GM12878 (cell line): Measurements from ENCODE around the gene FHOD3. TPM values are rescaled to one million over a fixed set of nuclear protein-coding genes. Genes with fewer than 3 reads are reported as not detected.

ENCODE experiments used
- ATAC-seq: fragments of 200-7000 bp; cut with Tn5 transposase; 3 replicates; pipeline ENCODE4 v1.9.1; 2020; ENCODE audit warnings: mild to moderate bottlenecking, moderate library complexity
- BruUV-seq: library from RNA; stranded (reverse); fragments of 400-500 nt; replicated peaks from 2 replicates; lab custom pipeline; 2021; lab: Mats Ljungman, UMichigan
- CTCF ChIA-PET: fragments of 300-600 bp; sonication (Branson Sonifier 250); formaldehyde crosslinking; extraction: SDS; loops from one replicate; lab custom pipeline; 2021; ENCODE audit warnings: inconsistent platforms; lab: Yijun Ruan, JAX
- POLR2A ChIA-PET: fragments of 350-600 bp; formaldehyde crosslinking; extraction: SDS; loops from one replicate; lab custom pipeline; 2021; ENCODE audit warnings: inconsistent platforms; lab: Charles Lee
- RAD21 ChIA-PET: fragments of 300-600 bp; sonication (Branson Sonifier 250); formaldehyde crosslinking; loops from one replicate; lab custom pipeline; 2023; ENCODE audit warnings: antibody characterized with exemption; ENCODE audit not compliant: unreplicated experiment; lab: Charles Lee
- SMC1A ChIA-PET: fragments of 300-600 bp; sonication (Branson Sonifier 250); formaldehyde crosslinking; loops from one replicate; lab custom pipeline; 2023; ENCODE audit not compliant: unreplicated experiment, uncharacterized antibody; lab: Charles Lee
- DNase-seq: peaks from one replicate; pipeline ENCODE4 v3.0.0-alpha.2; 2011; ENCODE audit warnings: low read depth, low spot score
- FAIRE-seq: peaks from 3 replicates; lab custom pipeline; 2011; peaks lifted over from hg19 to GRCh38; lab: Jason Lieb, UNC
- H2AFZ ChIP-seq: 2 replicates; pipeline ENCODE4 v1.6.0; 2011; ENCODE audit warnings: low read depth, low read length, control low read depth; ENCODE audit not compliant: control insufficient read depth
- H3K27ac ChIP-seq: 2 replicates; pipeline ENCODE4 v1.5.1; 2011; ENCODE audit warnings: control low read depth; ENCODE audit not compliant: control insufficient read depth, insufficient read depth
- H3K27me3 ChIP-seq, 2 experiments: replicated peaks in 1 of 2; 2 replicates each; pipeline versions ENCODE4 v1.6.0 to v1.6.1; 2011; ENCODE audit warnings: low read length in 1 of 2; ENCODE audit not compliant: control insufficient read depth in 2 of 2, insufficient read depth in 2 of 2
- H3K36me3 ChIP-seq, 2 experiments: 2 replicates each; pipeline ENCODE4 v1.5.1; 2011; ENCODE audit warnings: low read length in 1 of 2; ENCODE audit not compliant: control insufficient read depth in 2 of 2, insufficient read depth in 2 of 2
- H3K4me1 ChIP-seq: 2 replicates; pipeline ENCODE4 v1.6.1; 2011; ENCODE audit warnings: mild to moderate bottlenecking, low read length, moderate library complexity, mixed read lengths; ENCODE audit not compliant: control insufficient read depth, insufficient read depth
- H3K4me2 ChIP-seq: 2 replicates; pipeline ENCODE4 v1.6.0; 2011; ENCODE audit warnings: control low read depth; ENCODE audit not compliant: control insufficient read depth, insufficient read depth
- H3K4me3 ChIP-seq: fragments of 200-600 bp; sonication (generic); 2 replicates; pipeline ENCODE4 v1.5.1; 2016
- H3K79me2 ChIP-seq: 2 replicates; pipeline ENCODE4 v1.6.0; 2011; ENCODE audit warnings: low read length; ENCODE audit not compliant: control insufficient read depth, insufficient read depth
- H3K9ac ChIP-seq: 2 replicates; pipeline ENCODE4 v1.8.0; 2011; ENCODE audit warnings: low read length, control low read depth, mixed read lengths; ENCODE audit not compliant: control insufficient read depth, insufficient read depth
- H3K9me3 ChIP-seq: replicated peaks from 3 replicates; pipeline ENCODE4 v1.5.1; 2011; ENCODE audit warnings: mild to moderate bottlenecking, low read length; ENCODE audit not compliant: control insufficient read depth, insufficient read depth
- H4K20me1 ChIP-seq: 2 replicates; pipeline ENCODE4 v1.6.0; 2011; ENCODE audit not compliant: control insufficient read depth, insufficient read depth
- CBFB ChIP-seq: IDR thresholded peaks from 2 replicates; pipeline ENCODE4 v1.6.1; 2016; ENCODE audit warnings: antibody characterized with exemption, low read depth
- CTCF ChIP-seq, 3 experiments: IDR thresholded peaks in 2 of 3; conservative IDR thresholded peaks in 1 of 3; 2 replicates each; pipeline ENCODE4 v1.5.1; 2011; ENCODE audit warnings: low read depth in 3 of 3, low read length in 3 of 3, mild to moderate bottlenecking in 3 of 3, control low read depth in 2 of 3, moderate library complexity in 2 of 3, inconsistent platforms in 1 of 3, mixed read lengths in 1 of 3; ENCODE audit not compliant: control insufficient read depth in 2 of 3, insufficient read depth in 1 of 3; ENCODE audit errors: extremely low read depth in 1 of 3
- E4F1 ChIP-seq: fragments of 450-650 bp; IDR thresholded peaks from 2 replicates; pipeline ENCODE4 v1.6.1; 2018; ENCODE audit warnings: borderline replicate concordance, mild to moderate bottlenecking; ENCODE audit not compliant: partially characterized antibody
- EGR1 ChIP-seq, 2 experiments: IDR thresholded peaks; 1 replicate in 1 of 2; 2 replicates in 1 of 2; pipeline ENCODE4 v1.6.1; 2011 to 2012; ENCODE audit warnings: low read depth in 2 of 2, low read length in 2 of 2, borderline replicate concordance in 1 of 2, mild to moderate bottlenecking in 1 of 2, moderate library complexity in 1 of 2
- EP300 ChIP-seq, 2 experiments: fragments of 150-350 bp in 1 of 2; IDR thresholded peaks; 2 replicates each; pipeline ENCODE4 v1.6.1; 2011 to 2012; ENCODE audit warnings: low read depth in 2 of 2, low read length in 2 of 2, borderline replicate concordance in 1 of 2, improper control_type of control experiment in 1 of 2, inconsistent platforms in 1 of 2; ENCODE audit not compliant: control insufficient read depth in 1 of 2
- ETV6 ChIP-seq, 2 experiments: fragments of 450-650 bp in 1 of 2; IDR thresholded peaks in 1 of 2; conservative IDR thresholded peaks in 1 of 2; 2 replicates each; pipeline ENCODE4 v1.6.1; 2014; ENCODE audit warnings: antibody characterized with exemption in 1 of 2, borderline replicate concordance in 1 of 2, low read depth in 1 of 2, mild to moderate bottlenecking in 1 of 2, moderate library complexity in 1 of 2
- HDAC6 ChIP-seq: fragments of 200-600 bp; sonication (generic); IDR thresholded peaks from one replicate; pipeline ENCODE4 v1.8.0; 2017; ENCODE audit warnings: antibody characterized with exemption; ENCODE audit not compliant: unreplicated experiment
- LARP7 ChIP-seq: fragments of 450-650 bp; IDR thresholded peaks from 2 replicates; pipeline ENCODE4 v1.6.1; 2017; ENCODE audit warnings: mild to moderate bottlenecking
- MTA2 ChIP-seq: fragments of 450-650 bp; IDR thresholded peaks from 2 replicates; pipeline ENCODE4 v1.6.1; 2016; ENCODE audit warnings: low read depth, mild to moderate bottlenecking, moderate library complexity
- NR2C2 ChIP-seq: IDR thresholded peaks from 2 replicates; pipeline ENCODE4 v1.6.1; 2011; ENCODE audit warnings: borderline replicate concordance, low read depth; ENCODE audit not compliant: control insufficient read depth, insufficient read length
- POLR2A ChIP-seq: IDR thresholded peaks from 2 replicates; pipeline ENCODE4 v1.6.1; 2011; ENCODE audit warnings: low read depth, mild to moderate bottlenecking, low read length
- SUPT20H ChIP-seq: IDR thresholded peaks from 2 replicates; pipeline ENCODE4 v1.6.1; 2011; ENCODE audit warnings: low read depth, mild to moderate bottlenecking, low read length, moderate library complexity, borderline replicate concordance; ENCODE audit not compliant: control insufficient read depth
- USF1 ChIP-seq: IDR thresholded peaks from 2 replicates; pipeline ENCODE4 v1.6.1; 2011; ENCODE audit warnings: borderline replicate concordance, low read depth, mild to moderate bottlenecking, moderate library complexity, mixed read lengths, low read length; ENCODE audit not compliant: insufficient read depth; ENCODE audit errors: extremely low read length
- ZNF24 ChIP-seq: fragments of 450-650 bp; IDR thresholded peaks from 2 replicates; pipeline ENCODE4 v1.6.1; 2017; ENCODE audit warnings: antibody characterized with exemption, mild to moderate bottlenecking
- WGBS: methylation state at CpG from one replicate; pipeline ENCODE4 v1.1.6; 2016; ENCODE audit warnings: low lambda C conversion rate; ENCODE audit not compliant: insufficient replicate concordance, insufficient coverage; ENCODE audit errors: missing lambda C conversion rate; 5-methylcytosine and 5-hydroxymethylcytosine counted together
- in situ Hi-C: fragments of 300-500 bp; cut with MboI; formaldehyde crosslinking; loops from 9 replicates; pipeline ENCODE4 v1.14.3; 2018; ENCODE audit warnings: mixed read lengths
- intact Hi-C: fragments of 100-400 bp; cut with micrococcal nuclease; formaldehyde crosslinking; loops from one replicate; pipeline ENCODE4 v1.14.2; 2022; ENCODE audit not compliant: unreplicated experiment
- polyA plus RNA-seq, 11 experiments: library from polyadenylated mRNA; depleted of rRNA in 4 of 11; unstranded in 6 of 11; stranded (reverse) in 5 of 11; fragments of >200 nt; fragmentation: Nextera tagmentation in 4 of 11; fragmentation: Illumina TruSeq in 1 of 11; extraction: Ambion mirVana in 4 of 11; extraction: Trizol in 1 of 11; gene quantifications; 1 replicate in 1 of 11; 2 replicates in 10 of 11; pipeline versions ENCODE4 v1.2.1 to v1.2.3, GENCODE V29; 2011 to 2016; ENCODE audit warnings: inconsistent platforms in 2 of 11, missing spikeins in 2 of 11, low read depth in 1 of 11
- total RNA-seq, 4 experiments: library from RNA; depleted of rRNA in 3 of 4; stranded (reverse); fragments of >200 nt in 3 of 4; fragmentation: Illumina TruSeq in 1 of 4; extraction: Trizol in 1 of 4; gene quantifications; 2 replicates each; pipeline versions ENCODE4 v1.2.1 to v1.2.3, GENCODE V29; 2013 to 2021

FHOD3 gene
- total and polyA plus RNA-seq, 10 of the 15 experiments (the other 5 are each of a cell fraction or from before 2014, with no cell fraction given): 0.77 to 26.7 (median 10.4) TPM

GRCh38 chr18:36449451-36449850, 151.9 kb downstream of the FHOD3 start (continued):
- TF ChIP-seq USF1: no peak
- no peak for TF ChIP-seq EP300 (IDR thresholded peaks at IDR 0.05; ENCODE audit: borderline replicate concordance in 1 of 2, control insufficient read depth in 1 of 2, low read depth in 2 of 2, low read length in 2 of 2)
- TF ChIP-seq EGR1 (IDR thresholded peaks at IDR 0.05; ENCODE audit: borderline replicate concordance in 1 of 2, low read depth in 2 of 2, low read length in 2 of 2): no peak
- TF ChIP-seq LARP7: no peak
- no peak for TF ChIP-seq MTA2

- Histone ChIP-seq H3K36me3 (no peaks in the 10 kb centered on the region), H3K4me1 (no peaks in the 10 kb centered on the region; the same call in 1 of the 2 replicates), H3K79me2 (no peaks in the 10 kb centered on the region), H3K4me2 (no peak overlapping the region), H3K9me3 (no peaks in the 10 kb centered on the region), H3K4me3 (no peak overlapping the region), H3K9ac (no peak overlapping the region), H3K27me3 (no peaks in the 10 kb centered on the region), H4K20me1 (no peaks in the 10 kb centered on the region), H3K27ac (no peak overlapping the region), H2AFZ (no peak overlapping the region)
- intact Hi-C loops: loop anchor here (10.0 kb wide), 1 partner anchor 55 kb away; no protein-coding TSS in a partner anchor
- no peak for FAIRE-seq
- RAD21 ChIA-PET: interaction anchor here (0.6 to 1.6 kb wide), 4 partner anchors 8 to 84 kb away, joined by 3 to 7 read pairs (median 4); no protein-coding TSS in a partner anchor
- no peak for ATAC-seq
- POLR2A ChIA-PET: interaction anchor here (0.5 to 1.2 kb wide), 3 partner anchors 8 to 159 kb away, joined by 3 to 4 read pairs (median 4); no protein-coding TSS in a partner anchor
- in situ Hi-C loops: no loop called here
- no peak for DNase-seq
- SMC1A ChIA-PET: interaction anchor here (0.8 to 9.6 kb wide), 6 partner anchors 11 to 73 kb away, joined by 3 to 136 read pairs (median 4); no protein-coding TSS in a partner anchor
- BruUV-seq: no TSS peak
- CTCF ChIA-PET: interaction anchor here (0.7 to 2.1 kb wide), 2 partner anchors 9 to 10 kb away, joined by 3 to 5 read pairs; no protein-coding TSS in a partner anchor
- 24% methylated on average over 6 of the region's 6 CpGs for WGBS
- TF ChIP-seq ETV6 (conservative IDR thresholded peaks at IDR 0.05 in 1 of 2, IDR thresholded peaks at IDR 0.05 in 1 of 2; ENCODE audit: borderline replicate concordance in 1 of 2, low read depth in 1 of 2) (no peak), CTCF (IDR thresholded peaks at IDR 0.05 in 2 of 3, conservative IDR thresholded peaks at IDR 0.05 in 1 of 3; ENCODE audit: control insufficient read depth in 2 of 3, extremely low read depth in 1 of 3, insufficient read depth in 1 of 3, low read depth in 3 of 3, low read length in 3 of 3) (no peak), ZNF24 (no peak), E4F1 (no peak), SUPT20H (no peak), CBFB (no peak), POLR2A (no peak), HDAC6 (no peak), NR2C2 (no peak)
Measured at GRCh38 chr18:36450264-36450663, 152.8 kb downstream of the FHOD3 start.
